ENCODE results near the gene AFF3. TPM values are rescaled to one million over a fixed set of nuclear protein-coding genes. Genes with fewer than 3 reads are reported as not detected.
"Not testable (repeated sequence)": the region's sequence is repeated elsewhere in the genome, so short reads cannot be mapped to it uniquely, and the experiment has no call there.

AFF3 gene
- total RNA-seq, 1 donor from 2014 or later = 7.6 TPM

DNA sequence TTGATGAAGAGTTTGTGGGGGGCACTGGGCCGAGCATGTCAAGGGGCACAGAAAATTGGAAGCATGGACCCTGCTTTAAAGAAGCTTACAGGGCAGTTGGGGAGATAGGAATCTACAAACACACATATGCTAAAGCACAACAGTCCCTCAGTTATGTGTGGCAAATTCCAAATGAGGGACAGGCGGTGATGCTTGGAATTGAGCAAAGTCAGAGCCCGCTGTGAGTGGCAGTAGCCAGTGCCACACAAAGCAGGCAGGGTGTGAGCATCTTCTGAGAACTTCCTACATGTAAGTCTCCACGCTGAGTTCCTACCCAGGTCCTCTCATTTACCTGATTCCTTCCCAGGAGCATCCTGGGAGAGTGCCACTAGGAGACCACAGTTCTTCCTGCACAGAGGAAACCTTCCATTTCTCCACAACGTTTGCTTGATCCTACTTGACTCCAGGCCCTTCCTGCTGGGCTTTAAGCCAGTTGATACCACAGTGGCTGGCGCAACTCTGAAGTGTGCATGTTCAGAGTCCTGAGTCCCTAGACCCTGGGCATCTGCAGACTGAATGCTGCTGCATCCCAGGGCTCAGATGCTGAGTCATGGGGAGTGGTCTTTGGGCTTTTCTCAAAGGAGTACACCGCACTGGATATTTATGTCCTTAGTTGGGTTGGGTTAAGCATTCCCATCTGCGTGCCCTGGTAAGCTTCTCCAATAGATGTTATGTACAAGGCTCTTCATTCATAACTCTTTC lies 365.3 kb downstream of the AFF3 start:
- DNase-seq (no peak), ATAC-seq (ENCODE audit: poor library complexity) (no peak)
- intact Hi-C loops (cut with DNase I) = no loop called here

DNA sequence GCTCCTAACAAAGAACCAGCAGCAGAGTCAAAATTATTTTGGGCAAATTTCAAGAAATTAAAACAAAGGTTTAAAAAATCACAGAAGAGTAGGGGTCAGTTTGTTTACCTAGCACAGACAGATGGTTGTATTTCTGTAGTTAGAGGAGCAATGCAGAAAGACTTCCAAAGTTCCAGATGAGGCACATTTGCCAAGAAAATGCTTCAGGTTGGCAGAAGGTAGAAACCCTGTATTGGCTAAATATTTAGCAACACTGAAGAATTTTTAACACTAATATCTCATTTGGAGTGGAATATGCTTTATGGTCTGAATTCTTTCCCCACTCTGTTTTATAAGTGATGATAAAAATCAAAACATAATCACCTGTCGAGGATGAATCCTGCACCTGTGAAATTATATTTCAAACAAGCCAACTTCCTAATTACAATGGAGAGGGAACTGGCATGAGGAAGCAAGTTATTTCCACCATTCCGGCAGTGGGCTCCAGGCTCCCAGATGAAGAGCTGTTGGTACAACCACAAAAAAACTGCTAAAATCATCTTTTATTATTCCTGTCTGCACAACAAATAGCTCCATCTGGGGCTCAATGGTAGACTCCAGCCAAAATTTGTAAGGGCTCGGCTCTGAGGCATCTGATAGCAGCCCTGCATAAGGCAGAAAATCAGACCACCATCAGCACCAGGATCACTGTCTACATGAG lies 366.0 kb downstream of the AFF3 start:
- peak; percentile 23 for ATAC-seq (ENCODE audit: poor library complexity)
- intact Hi-C loops (cut with DNase I) = no loop called here
- no peak for DNase-seq

- no peak for DNase-seq
- no peak for ATAC-seq (ENCODE audit: poor library complexity)
- intact Hi-C loops (cut with DNase I) = no loop called here
Observed at GRCh38 chr2:99775585-99775984, 366.8 kb downstream of the AFF3 start.

- DNase-seq; ATAC-seq (ENCODE audit: poor library complexity); intact Hi-C loops (cut with DNase I): not testable (repeated sequence)
Observed at GRCh38 chr2:99773642-99774041, 368.7 kb downstream of the AFF3 start.

GRCh38 chr2:99772591-99773331 lies 369.6 kb downstream of the AFF3 start:
- intact Hi-C loops (cut with DNase I) = no loop called here
- DNase-seq (no peak), ATAC-seq (ENCODE audit: poor library complexity) (no peak)

- intact Hi-C loops (cut with DNase I) = no loop called here
- ATAC-seq (ENCODE audit: poor library complexity) (peak; percentile 70), DNase-seq (peak; percentile 63)
Observed at GRCh38 chr2:99771681-99772333, 370.6 kb downstream of the AFF3 start.

GRCh38 chr2:99770876-99771275 lies 371.5 kb downstream of the AFF3 start:
- DNase-seq = no peak
- ATAC-seq (ENCODE audit: poor library complexity) = no peak
- intact Hi-C loops (cut with DNase I) = no loop called here

DNA sequence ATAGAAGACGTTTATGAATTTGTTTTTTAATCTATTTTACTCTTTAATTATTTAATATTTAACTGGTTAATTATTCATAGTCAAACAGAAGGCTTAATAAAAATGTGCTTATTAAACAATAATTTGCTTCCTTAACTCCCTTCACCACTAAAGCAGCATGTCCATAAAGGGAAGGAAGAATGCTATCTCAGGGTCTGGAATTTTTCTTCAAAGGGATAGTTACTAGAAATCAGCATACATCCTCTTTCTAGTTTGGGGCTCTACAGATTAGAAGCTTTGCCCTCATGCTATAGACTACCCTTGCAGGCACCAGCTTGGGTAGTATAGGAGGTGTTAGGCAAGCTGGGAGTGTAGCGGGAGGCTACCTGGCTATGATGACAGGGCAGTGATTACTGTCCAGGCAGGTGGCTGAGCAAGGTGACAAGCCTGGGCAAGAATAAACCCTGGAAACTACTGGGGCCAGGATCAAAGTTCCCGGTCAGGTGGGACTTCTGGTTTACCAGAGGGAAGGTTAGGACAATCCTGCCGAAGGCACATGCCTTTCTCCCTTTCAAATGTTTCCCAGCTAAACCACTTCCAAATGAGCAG lies 376.6 kb downstream of the AFF3 start:
- intact Hi-C loops (cut with DNase I) = no loop called here
- DNase-seq = no peak
- ATAC-seq (ENCODE audit: poor library complexity) = no peak

- no peak for DNase-seq
- no peak for ATAC-seq (ENCODE audit: poor library complexity)
- intact Hi-C loops (cut with DNase I) = no loop called here
Observed at GRCh38 chr2:99763764-99764163, 378.6 kb downstream of the AFF3 start.

GRCh38 chr2:99762714-99763113 lies 379.7 kb downstream of the AFF3 start:
- ATAC-seq (ENCODE audit: poor library complexity) (no peak), DNase-seq (no peak)
- intact Hi-C loops (cut with DNase I) = no loop called here

GRCh38 chr2:99757611-99758114 lies 384.7 kb downstream of the AFF3 start:
- ATAC-seq (ENCODE audit: poor library complexity) = no peak
- intact Hi-C loops (cut with DNase I) = no loop called here
- DNase-seq = no peak

DNA sequence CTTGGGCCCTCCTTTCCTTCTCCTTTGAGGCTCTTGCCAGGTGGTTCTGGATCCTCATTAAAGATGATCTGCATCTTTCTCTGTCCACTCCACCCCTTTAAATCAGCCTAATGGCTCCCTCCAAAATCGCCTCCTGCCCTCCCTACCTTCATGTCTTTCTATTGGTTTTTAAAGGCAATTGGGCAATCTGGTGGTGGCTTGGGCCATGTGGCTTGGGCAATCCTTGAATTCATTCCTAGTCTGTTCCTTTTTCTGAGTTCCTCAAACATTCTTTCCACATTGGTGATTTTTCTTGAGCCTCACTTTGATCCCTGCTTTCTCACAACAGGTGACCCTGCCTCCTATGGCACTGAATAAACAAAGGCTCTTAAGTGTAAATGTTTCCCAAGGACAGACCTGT lies 386.3 kb downstream of the AFF3 start:
- intact Hi-C loops (cut with DNase I) = no loop called here
- DNase-seq = no peak
- no peak for ATAC-seq (ENCODE audit: poor library complexity)

DNA sequence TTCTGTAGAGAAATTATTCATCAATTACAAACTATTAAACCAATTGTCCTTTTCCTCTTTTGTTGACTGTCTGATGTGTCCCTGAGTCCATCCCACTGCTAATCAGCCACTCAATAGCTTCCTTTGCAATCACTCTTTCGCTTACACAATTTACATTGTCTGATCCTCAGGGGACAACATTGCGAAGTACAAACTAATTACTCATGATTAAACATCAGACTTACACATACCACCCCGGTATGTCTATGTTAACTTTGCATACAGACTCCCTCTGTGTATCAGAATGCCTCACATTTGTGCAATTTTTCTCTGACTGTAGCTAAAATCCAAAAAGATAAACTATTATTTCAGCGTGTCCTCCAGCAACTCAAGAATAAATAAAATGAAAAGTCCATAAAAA lies 388.2 kb downstream of the AFF3 start:
- ATAC-seq (ENCODE audit: poor library complexity) (no peak), DNase-seq (no peak)
- intact Hi-C loops (cut with DNase I) = no loop called here

GRCh38 chr2:99753505-99753904 lies 388.9 kb downstream of the AFF3 start:
- intact Hi-C loops (cut with DNase I) = no loop called here
- DNase-seq = no peak
- no peak for ATAC-seq (ENCODE audit: poor library complexity)

- intact Hi-C loops (cut with DNase I) = no loop called here
- ATAC-seq (ENCODE audit: poor library complexity) (peak; percentile 41), DNase-seq (no peak)
Observed at GRCh38 chr2:99748344-99748743, 394.0 kb downstream of the AFF3 start.

DNA sequence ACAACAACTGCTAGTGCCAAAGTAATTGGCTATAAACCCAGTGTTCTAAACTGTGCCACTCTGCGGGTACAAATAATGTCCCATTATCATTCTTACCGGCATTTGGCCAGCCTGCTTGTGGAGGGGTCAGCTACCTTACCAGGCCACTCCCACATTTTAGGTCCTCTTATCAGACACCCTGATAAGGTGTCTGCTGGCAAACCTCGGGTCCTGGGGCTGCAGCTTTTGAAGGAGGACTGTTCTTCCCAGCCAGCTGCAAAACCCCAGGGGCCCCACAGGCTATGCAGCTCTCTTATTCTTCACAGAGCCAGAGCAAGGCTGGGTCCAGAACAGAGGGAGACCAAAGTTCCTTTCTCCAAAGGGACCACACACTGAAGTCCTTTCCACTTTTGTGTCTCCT lies 394.5 kb downstream of the AFF3 start:
- intact Hi-C loops (cut with DNase I) = no loop called here
- DNase-seq (no peak), ATAC-seq (ENCODE audit: poor library complexity) (peak; percentile 68)

DNA sequence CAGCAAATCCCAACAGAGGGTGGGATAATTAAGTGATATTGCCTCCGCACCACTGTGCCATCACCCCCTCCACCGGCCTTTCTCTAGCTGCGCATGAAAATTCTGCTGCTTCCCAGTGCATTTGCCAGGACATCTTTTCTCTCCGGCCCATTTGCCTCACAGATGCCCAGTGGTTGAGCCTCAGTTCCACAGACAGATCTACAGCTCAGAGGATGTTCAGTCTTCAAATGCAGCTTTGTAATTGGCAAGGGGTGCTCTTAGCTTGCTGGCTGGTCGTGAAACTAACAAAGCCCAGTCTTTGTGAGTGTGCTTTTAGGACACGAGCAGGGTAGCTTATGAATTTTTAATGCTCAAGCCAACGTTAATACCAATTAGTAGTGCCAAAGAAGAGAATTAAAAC lies 399.2 kb downstream of the AFF3 start:
- DNase-seq = no peak
- ATAC-seq (ENCODE audit: poor library complexity) = no peak

GRCh38 chr2:99737537-99737936 lies 404.9 kb downstream of the AFF3 start:
- intact Hi-C loops (cut with DNase I) = no loop called here
- ATAC-seq (ENCODE audit: poor library complexity) = no peak
- no peak for DNase-seq

More for the DNA sequence above, 399.2 kb downstream of the AFF3 start:
- intact Hi-C loops (cut with DNase I) = no loop called here

- DNase-seq = no peak
- no peak for ATAC-seq (ENCODE audit: poor library complexity)
- intact Hi-C loops (cut with DNase I) = no loop called here
Observed at GRCh38 chr2:99735753-99736152, 406.6 kb downstream of the AFF3 start.

Measured in Right ventricle myocardium superior (tissue), 1 donor.